CD14-positive monocyte (primary cell): ENCODE measurements around the gene CAMK1D. TPM values are rescaled to one million over a fixed set of nuclear protein-coding genes. Genes with fewer than 3 reads are reported as not detected.

Experiments used
- DNase-seq, 3 donors: peaks; one replicate each; pipeline ENCODE4 v3.0.0-alpha.2; 2011 to 2022
- H2AFZ ChIP-seq: 2 replicates; pipeline ENCODE4 v1.6.0; 2012; ENCODE audit warnings: mild to moderate bottlenecking, low read depth, low read length, inconsistent platforms; ENCODE audit not compliant: insufficient read depth, poor library complexity, severe bottlenecking
- H3K27ac ChIP-seq, 2 donors: 1 replicate in 1 of 2; 2 replicates in 1 of 2; pipeline ENCODE4 v1.5.1; 2012 to 2013; ENCODE audit warnings: low read length in 2 of 2, control low read depth in 1 of 2, inconsistent platforms in 1 of 2, low read depth in 1 of 2, mild to moderate bottlenecking in 1 of 2
- H3K27me3 ChIP-seq, 2 donors: one replicate each; pipeline versions ENCODE4 v1.6.0 to v1.6.1; 2011 to 2013; ENCODE audit warnings: low read length in 2 of 2; ENCODE audit not compliant: control insufficient read depth in 2 of 2, insufficient read depth in 2 of 2
- H3K36me3 ChIP-seq, 2 donors: replicated peaks in 1 of 2; 1 replicate in 1 of 2; 2 replicates in 1 of 2; pipeline versions ENCODE4 v1.5.1 to v1.6.1; 2012 to 2013; ENCODE audit warnings: low read length in 2 of 2, control low read depth in 1 of 2, inconsistent platforms in 1 of 2, mild to moderate bottlenecking in 1 of 2; ENCODE audit not compliant: insufficient read depth in 2 of 2, control insufficient read depth in 1 of 2
- H3K4me1 ChIP-seq, 2 donors: 1 replicate in 1 of 2; 2 replicates in 1 of 2; pipeline versions ENCODE4 v1.5.1 to v1.6.1; 2012 to 2013; ENCODE audit warnings: low read length in 2 of 2, control low read depth in 1 of 2, inconsistent platforms in 1 of 2, mild to moderate bottlenecking in 1 of 2, moderate library complexity in 1 of 2; ENCODE audit not compliant: insufficient read depth in 2 of 2, control insufficient read depth in 1 of 2
- H3K4me2 ChIP-seq: replicated peaks from 2 replicates; pipeline ENCODE3; 2012; ENCODE audit warnings: low read length, moderate library complexity, mild to moderate bottlenecking; ENCODE audit not compliant: poor library complexity, severe bottlenecking; ENCODE audit errors: extremely low read depth
- H3K4me3 ChIP-seq, 3 experiments: fragments of 200-600 bp in 1 of 3; sonication (generic) in 1 of 3; replicated peaks in 1 of 3; 1 replicate in 2 of 3; 2 replicates in 1 of 3; pipeline ENCODE4 v1.5.1; 2011 to 2013; ENCODE audit warnings: low read length in 3 of 3, mild to moderate bottlenecking in 3 of 3, control low read depth in 2 of 3, low read depth in 2 of 3, inconsistent platforms in 1 of 3, moderate library complexity in 1 of 3
- H3K79me2 ChIP-seq: 2 replicates; pipeline ENCODE4 v1.6.0; 2012; ENCODE audit warnings: mild to moderate bottlenecking, control low read depth, inconsistent platforms, low read length, moderate library complexity; ENCODE audit not compliant: insufficient read depth
- H3K9ac ChIP-seq: 2 replicates; pipeline ENCODE4 v1.6.0; 2017; ENCODE audit warnings: low read length, mild to moderate bottlenecking; ENCODE audit not compliant: insufficient read depth, poor library complexity, severe bottlenecking
- H3K9me3 ChIP-seq, 2 donors: replicated peaks in 1 of 2; 1 replicate in 1 of 2; 2 replicates in 1 of 2; pipeline versions ENCODE4 v1.5.1 to v1.6.1; 2012 to 2013; ENCODE audit warnings: low read length in 2 of 2, control low read depth in 1 of 2; ENCODE audit not compliant: control insufficient read depth in 1 of 2, insufficient read depth in 1 of 2
- H4K20me1 ChIP-seq: 2 replicates; pipeline ENCODE4 v1.6.0; 2012; ENCODE audit warnings: mild to moderate bottlenecking, low read length, control low read depth, moderate library complexity; ENCODE audit not compliant: insufficient read depth
- H3K27ac Mint-ChIP-seq, 7 donors: one replicate each; pipeline ENCODE4 v1.8.0; 2020; ENCODE audit warnings: mild to moderate bottlenecking in 7 of 7, mixed read lengths in 7 of 7, moderate library complexity in 6 of 7, inconsistent platforms in 2 of 7
- H3K27me3 Mint-ChIP-seq, 3 donors: one replicate each; pipeline ENCODE4 v1.8.0; 2021 to 2022; ENCODE audit warnings: low read depth in 3 of 3, mild to moderate bottlenecking in 3 of 3, mixed read lengths in 3 of 3, moderate library complexity in 3 of 3, inconsistent platforms in 1 of 3
- H3K36me3 Mint-ChIP-seq, 2 donors: one replicate each; pipeline ENCODE4 v1.8.0; 2020; ENCODE audit warnings: mixed read lengths in 2 of 2, inconsistent platforms in 1 of 2, mild to moderate bottlenecking in 1 of 2
- H3K4me1 Mint-ChIP-seq: one replicate; pipeline ENCODE4 v1.8.0; 2020; ENCODE audit warnings: mild to moderate bottlenecking, mixed read lengths
- H3K4me3 Mint-ChIP-seq, 2 donors: one replicate each; pipeline ENCODE4 v1.8.0; 2020; ENCODE audit warnings: mild to moderate bottlenecking in 2 of 2, mixed read lengths in 2 of 2, moderate library complexity in 1 of 2
- H3K9me3 Mint-ChIP-seq, 7 donors: one replicate each; pipeline ENCODE4 v1.8.0; 2020 to 2022; ENCODE audit warnings: mixed read lengths in 7 of 7, mild to moderate bottlenecking in 6 of 7, moderate library complexity in 6 of 7, inconsistent platforms in 2 of 7
- WGBS: methylation state at CpG from one replicate; pipeline ENCODE4 v1.1.5; 2013; ENCODE audit warnings: missing lambda C conversion rate; ENCODE audit not compliant: insufficient coverage; 5-methylcytosine and 5-hydroxymethylcytosine counted together
- intact Hi-C, 2 donors: fragments of 100-400 bp; cut with micrococcal nuclease; formaldehyde crosslinking; loops; one replicate each; pipeline versions ENCODE4 v1.15.0 to v1.15.1; 2023
- polyA plus RNA-seq, 3 donors: library from polyadenylated mRNA; depleted of rRNA in 1 of 3; unstranded in 2 of 3; stranded (reverse) in 1 of 3; fragments of 300-500 nt in 2 of 3; fragments of >200 nt in 1 of 3; fragmentation: Illumina TruSeq in 2 of 3; gene quantifications; 1 replicate in 2 of 3; 2 replicates in 1 of 3; pipeline ENCODE4 v1.2.3, GENCODE V29; 2012 to 2021
- TF ChIP-seq, protein P1 (sequence below): fragments of 200-600 bp; IDR thresholded peaks from one replicate; pipeline ENCODE4 v1.8.0; 2022; ENCODE audit warnings: antibody characterized with exemption, mild to moderate bottlenecking

Gene CAMK1D
- polyA plus RNA-seq, 3 donors = 6.7 to 11.8 (median 7.1) TPM

DNA sequence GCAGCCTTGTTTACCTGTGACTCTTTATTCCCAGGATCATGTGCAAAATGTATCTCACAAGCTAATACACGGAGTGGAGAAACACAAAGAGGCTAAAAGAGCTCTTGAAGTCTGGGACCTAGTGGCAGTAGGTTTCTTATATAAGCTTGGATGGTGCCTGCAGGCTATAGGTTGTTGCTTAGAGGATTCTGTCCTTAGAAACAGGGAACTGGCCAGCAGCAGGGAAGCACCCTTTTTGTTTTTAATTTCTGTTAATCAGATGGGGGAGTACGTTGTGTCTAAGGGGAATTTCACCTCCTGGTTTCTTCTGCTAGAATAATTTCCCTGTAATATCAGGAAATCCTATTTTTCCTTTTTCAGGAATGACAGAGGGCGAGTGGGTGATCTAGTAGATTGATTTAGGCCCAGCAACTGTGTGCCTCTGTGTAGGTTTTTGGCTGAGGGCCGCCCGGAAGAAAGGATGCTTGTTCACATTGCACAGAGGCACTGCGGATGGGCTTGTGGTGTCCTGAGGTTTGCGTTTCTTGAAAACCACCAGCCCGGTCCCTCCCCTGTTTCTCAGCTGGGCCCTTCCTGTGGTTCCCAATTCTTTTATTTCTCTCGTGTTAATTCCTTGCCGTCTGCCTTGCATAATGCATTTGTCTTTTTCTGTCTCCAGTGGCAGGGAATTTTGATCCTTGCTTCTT is 158.0 kb downstream of the CAMK1D start:
- Histone ChIP-seq H3K9me3 (no peaks in the 10 kb centered on the region), H3K4me1 (peaks cover 11 to 16% of the 10 kb centered on the region in 2 donors), H3K9ac (no peak overlapping the region), H3K4me3 (no peak overlapping the region), H3K79me2 (no peaks in the 10 kb centered on the region), H3K4me2 (no peak overlapping the region), H4K20me1 (peaks cover 98% of the 10 kb centered on the region), H3K36me3 (no peaks in the 10 kb centered on the region), H3K27ac (no peak overlapping the region), H2AFZ (no peak overlapping the region), H3K27me3 (peaks cover 2 to 14% of the 10 kb centered on the region in 2 donors)
- H3K36me3 Mint-ChIP-seq = peaks cover 0 to 6% of the 10 kb centered on the region in 2 donors
- H3K4me3 Mint-ChIP-seq = peak overlapping the region in 1 of 2 donors; percentile 23
- peaks cover 39 to 48% (median 40%) of the 10 kb centered on the region in 3 donors for H3K27me3 Mint-ChIP-seq
- peaks cover 0 to 10% (median 3%) of the 10 kb centered on the region in 7 donors for H3K9me3 Mint-ChIP-seq
- 6% methylated on average over 7 of the region's 10 CpGs for WGBS
- intact Hi-C loops = no loop called here
- TF ChIP-seq, protein P1, sequence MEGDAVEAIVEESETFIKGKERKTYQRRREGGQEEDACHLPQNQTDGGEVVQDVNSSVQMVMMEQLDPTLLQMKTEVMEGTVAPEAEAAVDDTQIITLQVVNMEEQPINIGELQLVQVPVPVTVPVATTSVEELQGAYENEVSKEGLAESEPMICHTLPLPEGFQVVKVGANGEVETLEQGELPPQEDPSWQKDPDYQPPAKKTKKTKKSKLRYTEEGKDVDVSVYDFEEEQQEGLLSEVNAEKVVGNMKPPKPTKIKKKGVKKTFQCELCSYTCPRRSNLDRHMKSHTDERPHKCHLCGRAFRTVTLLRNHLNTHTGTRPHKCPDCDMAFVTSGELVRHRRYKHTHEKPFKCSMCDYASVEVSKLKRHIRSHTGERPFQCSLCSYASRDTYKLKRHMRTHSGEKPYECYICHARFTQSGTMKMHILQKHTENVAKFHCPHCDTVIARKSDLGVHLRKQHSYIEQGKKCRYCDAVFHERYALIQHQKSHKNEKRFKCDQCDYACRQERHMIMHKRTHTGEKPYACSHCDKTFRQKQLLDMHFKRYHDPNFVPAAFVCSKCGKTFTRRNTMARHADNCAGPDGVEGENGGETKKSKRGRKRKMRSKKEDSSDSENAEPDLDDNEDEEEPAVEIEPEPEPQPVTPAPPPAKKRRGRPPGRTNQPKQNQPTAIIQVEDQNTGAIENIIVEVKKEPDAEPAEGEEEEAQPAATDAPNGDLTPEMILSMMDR = no peak
- H3K4me1 Mint-ChIP-seq = peaks cover 23% of the 10 kb centered on the region
- DNase-seq = no peak
- H3K27ac Mint-ChIP-seq = peak overlapping the region in 1 of 7 donors; percentile 23

DNA sequence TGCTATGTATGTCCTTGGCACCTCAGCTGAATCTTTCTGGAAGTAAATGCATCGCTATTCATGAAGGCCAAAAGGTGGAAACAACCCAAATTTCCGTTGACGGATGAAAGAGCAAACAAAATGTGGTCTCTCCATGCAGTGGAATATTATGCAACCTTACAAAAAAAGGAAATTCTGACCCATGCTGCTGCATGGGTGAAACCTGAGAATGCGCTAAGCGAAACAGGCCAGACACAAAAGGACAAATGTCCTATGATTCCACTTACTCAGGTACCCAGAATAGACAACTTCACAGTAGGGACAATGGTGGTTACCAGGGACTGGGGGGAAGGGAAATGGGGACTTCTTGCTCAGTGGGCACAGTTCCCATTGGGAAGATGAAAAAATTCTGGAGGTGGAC is 158.8 kb downstream of the CAMK1D start:
- no peak overlapping the region for H3K27ac ChIP-seq
- intact Hi-C loops = no loop called here
- no peaks in the 10 kb centered on the region for H3K79me2 ChIP-seq
- H3K27me3 Mint-ChIP-seq = peaks cover 35 to 47% (median 38%) of the 10 kb centered on the region in 3 donors
- peaks cover 23% of the 10 kb centered on the region for H3K4me1 Mint-ChIP-seq
- H3K27ac Mint-ChIP-seq = no peak overlapping the region
- TF ChIP-seq, protein P1 = no peak
- H3K4me3 ChIP-seq = no peak overlapping the region
- no peak overlapping the region for H3K9ac ChIP-seq
- H3K4me2 ChIP-seq = no peak overlapping the region
- peaks cover 98% of the 10 kb centered on the region for H4K20me1 ChIP-seq
- peak overlapping the region in 1 of 2 donors; percentile 36 for H3K4me3 Mint-ChIP-seq
- H3K9me3 Mint-ChIP-seq = peaks cover 0 to 10% (median 3%) of the 10 kb centered on the region in 7 donors
- no peak overlapping the region for H2AFZ ChIP-seq
- peaks cover 11 to 16% of the 10 kb centered on the region in 2 donors for H3K4me1 ChIP-seq
- 40% methylated on average over 3 of the region's 5 CpGs for WGBS
- no peaks in the 10 kb centered on the region for H3K9me3 ChIP-seq
- no peaks in the 10 kb centered on the region for H3K36me3 ChIP-seq
- DNase-seq = no peak
- H3K27me3 ChIP-seq = peaks cover 2 to 14% of the 10 kb centered on the region in 2 donors
- H3K36me3 Mint-ChIP-seq = peaks cover 0 to 6% of the 10 kb centered on the region in 2 donors
